Thoracic aorta (tissue), 2 donors: Measurements from ENCODE around the gene TNFRSF19. TPM values are rescaled to one million over a fixed set of nuclear protein-coding genes. Genes with fewer than 3 reads are reported as not detected.

Experiments used
- ATAC-seq: fragments of 150-250 bp; one replicate; pipeline ENCODE4 v1.8.0; 2017; ENCODE audit warnings: low read depth; ENCODE audit not compliant: insufficient number of reproducible peaks, low FRiP score
- DNase-seq: peaks from one replicate; pipeline ENCODE4 v3.0.0-alpha.2; 2020; ENCODE audit warnings: low spot score
- H3K27ac ChIP-seq, 2 donors: fragments of 200-600 bp; sonication (generic); 1 replicate in 1 of 2; 2 replicates in 1 of 2; pipeline ENCODE4 v1.5.1; 2016; ENCODE audit warnings: mild to moderate bottlenecking in 2 of 2, moderate library complexity in 2 of 2
- H3K27me3 ChIP-seq: fragments of 200-600 bp; sonication (generic); replicated peaks from 2 replicates; pipeline ENCODE4 v1.6.0; 2016; ENCODE audit warnings: mild to moderate bottlenecking; ENCODE audit not compliant: insufficient read depth
- H3K36me3 ChIP-seq: fragments of 200-600 bp; sonication (generic); one replicate; pipeline ENCODE4 v1.5.1; 2016
- H3K4me1 ChIP-seq, 2 donors: fragments of 200-600 bp; sonication (generic); 1 replicate in 1 of 2; 2 replicates in 1 of 2; pipeline versions ENCODE4 v1.5.1 to v1.6.0; 2016; ENCODE audit warnings: low read depth in 2 of 2, mild to moderate bottlenecking in 1 of 2; ENCODE audit not compliant: control insufficient read depth in 1 of 2
- H3K4me3 ChIP-seq: fragments of 200-600 bp; sonication (generic); 2 replicates; pipeline ENCODE4 v1.5.1; 2016; ENCODE audit warnings: mild to moderate bottlenecking
- H3K9me3 ChIP-seq: fragments of 200-600 bp; sonication (generic); 2 replicates; pipeline ENCODE4 v1.5.1; 2016
- total RNA-seq, 2 donors: library from RNA; depleted of rRNA; stranded (reverse); fragments of >200 nt; gene quantifications; one replicate each; pipeline versions ENCODE4 v1.1.0 to v1.2.3, GENCODE V29; 2016
- TF ChIP-seq, protein P1 (sequence below): fragments of 200-600 bp; sonication (generic); IDR thresholded peaks from one replicate; pipeline ENCODE4 v1.5.1; 2019; ENCODE audit warnings: antibody characterized with exemption

TNFRSF19 gene
- total RNA-seq, 2 donors from 2014 or later = 1.4 to 7.6 TPM

GRCh38 chr13:23692816-23693215 is 122.6 kb downstream of the TNFRSF19 start:
- ATAC-seq (no peak), DNase-seq (no peak)
- no peaks in the 10 kb centered on the region for H3K27me3 ChIP-seq
- no peak overlapping the region for H3K4me3 ChIP-seq
- H3K9me3 ChIP-seq = no peaks in the 10 kb centered on the region
- H3K4me1 ChIP-seq = no peaks in the 10 kb centered on the region
- TF ChIP-seq, protein P1, sequence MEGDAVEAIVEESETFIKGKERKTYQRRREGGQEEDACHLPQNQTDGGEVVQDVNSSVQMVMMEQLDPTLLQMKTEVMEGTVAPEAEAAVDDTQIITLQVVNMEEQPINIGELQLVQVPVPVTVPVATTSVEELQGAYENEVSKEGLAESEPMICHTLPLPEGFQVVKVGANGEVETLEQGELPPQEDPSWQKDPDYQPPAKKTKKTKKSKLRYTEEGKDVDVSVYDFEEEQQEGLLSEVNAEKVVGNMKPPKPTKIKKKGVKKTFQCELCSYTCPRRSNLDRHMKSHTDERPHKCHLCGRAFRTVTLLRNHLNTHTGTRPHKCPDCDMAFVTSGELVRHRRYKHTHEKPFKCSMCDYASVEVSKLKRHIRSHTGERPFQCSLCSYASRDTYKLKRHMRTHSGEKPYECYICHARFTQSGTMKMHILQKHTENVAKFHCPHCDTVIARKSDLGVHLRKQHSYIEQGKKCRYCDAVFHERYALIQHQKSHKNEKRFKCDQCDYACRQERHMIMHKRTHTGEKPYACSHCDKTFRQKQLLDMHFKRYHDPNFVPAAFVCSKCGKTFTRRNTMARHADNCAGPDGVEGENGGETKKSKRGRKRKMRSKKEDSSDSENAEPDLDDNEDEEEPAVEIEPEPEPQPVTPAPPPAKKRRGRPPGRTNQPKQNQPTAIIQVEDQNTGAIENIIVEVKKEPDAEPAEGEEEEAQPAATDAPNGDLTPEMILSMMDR = no peak
- no peak overlapping the region for H3K27ac ChIP-seq
- H3K36me3 ChIP-seq = no peaks in the 10 kb centered on the region

- H3K4me1 ChIP-seq = no peaks in the 10 kb centered on the region
- no peaks in the 10 kb centered on the region for H3K27me3 ChIP-seq
- DNase-seq (no peak), ATAC-seq (no peak)
- no peaks in the 10 kb centered on the region for H3K36me3 ChIP-seq
- H3K27ac ChIP-seq = no peak overlapping the region
- no peaks in the 10 kb centered on the region for H3K9me3 ChIP-seq
- TF ChIP-seq, protein P1 = no peak
- peak overlapping the region; percentile 60 for H3K4me3 ChIP-seq
Measured at GRCh38 chr13:23695196-23695595, 125.0 kb downstream of the TNFRSF19 start.

DNA sequence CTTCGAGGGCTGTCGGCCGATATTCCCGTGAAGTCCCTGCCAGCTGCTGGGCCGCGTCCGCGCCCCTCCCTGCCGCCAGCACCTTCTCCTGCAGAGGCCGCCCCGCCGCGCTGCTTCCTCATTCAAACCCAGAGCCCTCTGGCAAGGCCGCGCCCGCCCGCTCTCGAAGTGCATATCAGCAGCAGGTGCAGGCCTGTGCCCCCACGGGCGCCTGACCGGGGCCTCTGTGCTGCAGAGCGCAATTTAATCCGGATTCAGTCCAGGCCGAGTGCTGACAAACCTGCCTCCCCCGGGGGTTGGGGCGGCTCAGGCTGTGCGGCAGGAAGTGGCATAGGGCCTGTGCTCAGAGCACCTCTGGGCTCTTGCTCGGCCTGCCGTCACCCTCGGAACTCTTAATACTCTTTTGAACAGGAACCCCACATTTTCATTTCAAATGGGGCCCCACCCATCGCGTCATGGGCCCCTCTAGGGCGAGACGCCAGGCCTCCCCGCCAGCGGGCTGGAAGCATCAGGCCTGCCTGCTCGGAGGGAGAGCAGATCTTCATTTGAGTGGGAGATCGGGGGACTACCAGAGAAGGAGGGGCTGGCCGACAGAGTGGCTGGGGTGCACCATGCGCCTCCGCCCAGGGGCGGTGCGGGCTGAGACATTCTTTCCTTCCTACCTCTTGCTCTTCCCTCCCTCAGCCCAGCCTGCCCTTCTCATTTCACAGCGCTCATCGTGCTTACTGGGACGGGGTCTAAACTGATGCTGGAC is 125.7 kb downstream of the TNFRSF19 start:
- Histone ChIP-seq H3K27ac (no peak overlapping the region), H3K9me3 (no peaks in the 10 kb centered on the region), H3K36me3 (no peaks in the 10 kb centered on the region), H3K27me3 (no peaks in the 10 kb centered on the region), H3K4me1 (no peaks in the 10 kb centered on the region), H3K4me3 (peak overlapping the region; percentile 60)
- TF ChIP-seq, protein P1 = no peak
- no peak for ATAC-seq
- DNase-seq = no peak

- TF ChIP-seq, protein P1 = no peak
- DNase-seq = no peak
- Histone ChIP-seq H3K4me1 (no peaks in the 10 kb centered on the region), H3K4me3 (no peak overlapping the region), H3K27ac (no peak overlapping the region), H3K36me3 (no peaks in the 10 kb centered on the region), H3K27me3 (no peaks in the 10 kb centered on the region), H3K9me3 (no peaks in the 10 kb centered on the region)
- ATAC-seq = no peak
Measured at GRCh38 chr13:23696610-23697009, 126.4 kb downstream of the TNFRSF19 start.

DNA sequence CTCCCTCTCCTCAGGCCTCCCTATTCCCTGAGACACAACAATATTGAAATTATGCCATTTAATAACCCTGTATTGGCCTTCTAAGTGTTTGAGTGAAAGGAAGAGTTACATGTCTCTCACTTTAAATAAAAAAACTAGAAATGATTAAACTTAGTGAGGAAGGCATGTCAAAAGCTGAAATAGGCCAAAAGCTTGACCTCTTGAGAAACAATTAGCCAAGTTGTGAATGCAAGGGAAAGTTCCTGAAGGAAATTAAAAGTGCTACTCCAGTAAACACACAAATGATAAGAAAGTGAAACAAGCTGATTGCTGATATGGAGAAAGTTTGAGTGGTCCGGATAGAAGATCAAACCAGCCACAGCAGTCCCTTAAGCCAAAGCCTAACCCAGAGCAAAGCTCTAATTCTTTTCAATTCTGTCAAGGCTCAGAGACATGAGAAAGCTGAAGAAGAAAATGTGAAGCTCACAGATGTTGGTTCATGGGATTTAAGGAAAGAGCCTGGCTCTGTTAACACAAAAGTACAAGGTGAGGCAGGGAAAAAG is 127.6 kb downstream of the TNFRSF19 start:
- Histone ChIP-seq H3K27ac (no peak overlapping the region), H3K4me3 (no peak overlapping the region), H3K4me1 (no peaks in the 10 kb centered on the region), H3K27me3 (no peaks in the 10 kb centered on the region), H3K9me3 (no peaks in the 10 kb centered on the region), H3K36me3 (no peaks in the 10 kb centered on the region)
- TF ChIP-seq, protein P1 = no peak
- no peak for ATAC-seq
- DNase-seq = no peak
